HG02623 (cell line): ENCODE results near the gene RALB.

Experiments
- ATAC-seq: cut with Tn5 transposase; IDR thresholded peaks from one replicate; pipeline ENCODE4 v1.9.1; 2021; ENCODE audit warnings: moderate library complexity; ENCODE audit not compliant: unreplicated experiment

Gene RALB

GRCh38 chr2:120261387-120262006 lies 8.8 kb downstream of the RALB start:
- peak; percentile 77 for ATAC-seq

GRCh38 chr2:120262150-120262549 lies 9.5 kb downstream of the RALB start:
- no peak for ATAC-seq

- no peak for ATAC-seq
These were observed 10.2 kb downstream of the RALB start for GRCh38 chr2:120262761-120263428.

- peak; percentile 35 for ATAC-seq
These were observed 12.4 kb downstream of the RALB start for GRCh38 chr2:120265006-120265405.

GRCh38 chr2:120267348-120267747 lies 14.7 kb downstream of the RALB start:
- no peak for ATAC-seq

- no peak for ATAC-seq
These were observed 16.6 kb downstream of the RALB start for GRCh38 chr2:120269076-120269744.

GRCh38 chr2:120269816-120270215 lies 17.2 kb downstream of the RALB start:
- no peak for ATAC-seq

GRCh38 chr2:120271711-120272379 lies 19.2 kb downstream of the RALB start:
- ATAC-seq = no peak

GRCh38 chr2:120272763-120273481 lies 20.3 kb downstream of the RALB start:
- ATAC-seq = no peak

GRCh38 chr2:120275617-120276400 lies 23.2 kb downstream of the RALB start:
- ATAC-seq = no peak

- no peak for ATAC-seq
These were observed 25.0 kb downstream of the RALB start for GRCh38 chr2:120277505-120278205.

- ATAC-seq = no peak
These were observed 26.2 kb downstream of the RALB start for GRCh38 chr2:120278901-120279300.

- no peak for ATAC-seq
These were observed 27.1 kb downstream of the RALB start for GRCh38 chr2:120279708-120280107.

- ATAC-seq = no peak
These were observed 31.0 kb downstream of the RALB start for GRCh38 chr2:120283649-120284048.

- ATAC-seq = no peak
These were observed 32.4 kb downstream of the RALB start for GRCh38 chr2:120285056-120285455.

GRCh38 chr2:120287183-120288015 lies 34.7 kb downstream of the RALB start:
- peak; percentile 98 for ATAC-seq

- ATAC-seq = no peak
These were observed 35.3 kb downstream of the RALB start for GRCh38 chr2:120288016-120288373.

- ATAC-seq = no peak
These were observed 36.7 kb downstream of the RALB start for GRCh38 chr2:120289221-120289906.
